Measurements from ENCODE around the gene SGCA. TPM values are rescaled to one million over a fixed set of nuclear protein-coding genes. Genes with fewer than 3 reads are reported as not detected.

SGCA gene
- total and polyA plus RNA-seq, 9 of the 15 experiments (the other 6 are each of a cell fraction or from before 2014, with no cell fraction given), result not detected

DNA sequence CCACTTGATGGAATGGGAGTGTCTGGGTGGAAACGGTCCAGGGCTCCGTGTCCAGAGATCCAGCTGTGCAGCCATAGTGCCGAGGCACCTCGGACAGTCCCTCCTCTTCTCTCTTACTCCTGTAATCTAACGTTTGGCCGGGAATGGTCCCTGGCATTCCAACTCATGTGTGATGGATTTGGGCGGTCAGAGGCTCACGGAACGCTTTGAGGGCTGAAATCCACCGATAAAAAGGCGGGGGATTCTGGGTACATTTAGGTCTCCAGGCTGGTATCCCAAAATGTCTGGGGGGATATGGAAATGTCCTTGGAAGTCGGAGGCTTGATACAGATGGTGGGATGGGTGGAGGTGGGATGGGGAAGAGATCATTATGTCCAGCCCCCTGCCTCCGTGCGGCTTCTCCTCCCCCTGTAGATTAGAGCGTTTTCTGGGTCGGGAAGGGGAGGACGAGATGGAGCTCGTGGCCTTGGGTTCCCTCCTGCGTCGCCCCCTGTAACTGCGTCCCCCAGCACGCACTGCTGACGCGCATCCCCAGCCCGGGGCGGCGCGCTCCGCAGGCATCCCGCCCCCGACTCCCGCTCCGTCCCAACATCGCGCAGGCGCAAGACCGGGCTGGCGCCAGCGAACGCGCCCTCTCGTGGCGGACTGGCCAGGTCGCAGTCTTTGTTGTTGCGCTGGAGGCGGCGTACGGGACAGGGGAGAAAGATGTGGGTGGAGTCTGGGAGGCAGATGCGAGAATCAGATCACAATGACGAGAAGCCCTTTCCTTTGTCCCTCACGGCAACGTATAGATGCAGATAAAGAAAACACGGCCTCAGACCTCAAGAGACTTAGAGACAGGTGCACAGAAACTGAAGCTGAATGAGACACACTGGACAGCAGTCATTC, 4.5 kb upstream of the SGCA start (continued):
- TF ChIP-seq CTBP1 (IDR thresholded peaks at IDR 0.05; ENCODE audit: borderline replicate concordance), result peak; percentile 97
- TF ChIP-seq SIN3B (IDR thresholded peaks at IDR 0.05; ENCODE audit: low read depth), result 0 out of 2 replicates have a peak, but pooled peaks have one; percentile 15
- TF ChIP-seq ZNF212 (CRISPR knock-in tag; IDR thresholded peaks at IDR 0.05), result no peak
- TF ChIP-seq, protein P1, sequence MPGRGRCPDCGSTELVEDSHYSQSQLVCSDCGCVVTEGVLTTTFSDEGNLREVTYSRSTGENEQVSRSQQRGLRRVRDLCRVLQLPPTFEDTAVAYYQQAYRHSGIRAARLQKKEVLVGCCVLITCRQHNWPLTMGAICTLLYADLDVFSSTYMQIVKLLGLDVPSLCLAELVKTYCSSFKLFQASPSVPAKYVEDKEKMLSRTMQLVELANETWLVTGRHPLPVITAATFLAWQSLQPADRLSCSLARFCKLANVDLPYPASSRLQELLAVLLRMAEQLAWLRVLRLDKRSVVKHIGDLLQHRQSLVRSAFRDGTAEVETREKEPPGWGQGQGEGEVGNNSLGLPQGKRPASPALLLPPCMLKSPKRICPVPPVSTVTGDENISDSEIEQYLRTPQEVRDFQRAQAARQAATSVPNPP (IDR thresholded peaks at IDR 0.05; ENCODE audit: borderline replicate concordance, insufficient read depth, insufficient read length), result no peak
- no peak for TF ChIP-seq RFX7 (CRISPR knock-in tag; IDR thresholded peaks at IDR 0.05)
- TF ChIP-seq SMAD4 (CRISPR knock-in tag; conservative IDR thresholded peaks at IDR 0.05), result no peak
- no peak for TF ChIP-seq CHD2 (IDR thresholded peaks at IDR 0.05; ENCODE audit: low read depth, low read length)
- peak; percentile 93 for TF ChIP-seq RB1 (IDR thresholded peaks at IDR 0.05; ENCODE audit: low read depth)
- TF ChIP-seq ADNP (tag; IDR thresholded peaks at IDR 0.05), result no peak
- TF ChIP-seq NR2C2 (CRISPR knock-in tag; IDR thresholded peaks at IDR 0.05), result no peak
- TF ChIP-seq NR2C2 (tag; IDR thresholded peaks at IDR 0.05), result no peak
- no peak for TF ChIP-seq ZNF699 (CRISPR knock-in tag; IDR thresholded peaks at IDR 0.05; ENCODE audit: insufficient replicate concordance)
- no peak for TF ChIP-seq RERE (CRISPR knock-in tag; IDR thresholded peaks at IDR 0.05; ENCODE audit: borderline replicate concordance)
- TF ChIP-seq FOXK2 (conservative IDR thresholded peaks at IDR 0.05 in 1 of 2, IDR thresholded peaks at IDR 0.05 in 1 of 2; ENCODE audit: low read depth in 2 of 2), result peak; percentile 78 to 83
- no peak for TF ChIP-seq CAMTA2 (CRISPR knock-in tag; conservative IDR thresholded peaks at IDR 0.05)
- no peak for TF ChIP-seq KDM4B (IDR thresholded peaks at IDR 0.05; ENCODE audit: borderline replicate concordance in 2 of 2, low read depth in 1 of 2)
- TF ChIP-seq KLF13 (tag; IDR thresholded peaks at IDR 0.05; ENCODE audit: borderline replicate concordance, low read depth), result no peak
- TF ChIP-seq YBX1 (IDR thresholded peaks at IDR 0.05), result no peak
- TF ChIP-seq POLR2H (tag; IDR thresholded peaks at IDR 0.05; ENCODE audit: low read depth), result no peak
- TF ChIP-seq MCM7 (IDR thresholded peaks at IDR 0.05), result no peak
- TF ChIP-seq TCF3 (CRISPR knock-in tag; IDR thresholded peaks at IDR 0.05), result peak; percentile 44; the same call in 1 of the 2 replicates
